Measurements from ENCODE around the gene BAG3.

- no peak for TF ChIP-seq EZH2phosphoT487 (IDR thresholded peaks at IDR 0.05; ENCODE audit: borderline replicate concordance, low read depth, low read length)
- no peak for TF ChIP-seq CTCF (conservative IDR thresholded peaks at IDR 0.05; ENCODE audit: low read length)
Measured at GRCh38 chr10:119705434-119705831, 54.3 kb downstream of the BAG3 start.
